Left ventricle myocardium superior (tissue), 1 donor: ENCODE results near the gene ZNF587B. TPM values are rescaled to one million over a fixed set of nuclear protein-coding genes. Genes with fewer than 3 reads are reported as not detected.
"Not testable (repeated sequence)": the region's sequence is repeated elsewhere in the genome, so short reads cannot be mapped to it uniquely, and the experiment has no call there.

Source experiments
- ATAC-seq: fragments of 200-7000 bp; cut with Tn5 transposase; one replicate; pipeline ENCODE4 v1.9.1; 2020; ENCODE audit warnings: mild to moderate bottlenecking, moderate library complexity
- DNase-seq: peaks from one replicate; pipeline ENCODE4 v3.0.0-alpha.2; 2020
- intact Hi-C: fragments of 100-400 bp; cut with micrococcal nuclease; formaldehyde crosslinking; loops from one replicate; pipeline ENCODE4 v1.11.0; 2022
- total RNA-seq: library from RNA; stranded (reverse); fragmentation: NEBNext Ultra II Directional; extraction: Animal tissue kit (Norgen Biotek cat#: 25700); gene quantifications from one replicate; pipeline ENCODE4 v1.2.1, GENCODE V29; 2021
- donor health status: DM: no; HTN: yes; CAD: no; lungs with severe emphysema.

ZNF587B gene
- total RNA-seq, 1 donor from 2014 or later, result 5.6 TPM

- intact Hi-C loops, result no loop called here
- ATAC-seq (no peak), DNase-seq (no peak)
These were observed 13.4 kb upstream of the ZNF587B start for GRCh38 chr19:57816652-57817051.

- ATAC-seq (no peak), DNase-seq (no peak)
- intact Hi-C loops, result no loop called here
These were observed 12.1 kb upstream of the ZNF587B start for GRCh38 chr19:57817976-57818375.

- intact Hi-C loops, result no loop called here
- ATAC-seq, result no peak
These were observed 11.7 kb upstream of the ZNF587B start for GRCh38 chr19:57818378-57818777.

GRCh38 chr19:57819475-57820148 lies 10.5 kb upstream of the ZNF587B start:
- peak; percentile 85 for ATAC-seq
- peak; percentile 82 for DNase-seq
- intact Hi-C loops, result no loop called here

More at GRCh38 chr19:57818378-57818777, 11.7 kb upstream of the ZNF587B start:
- DNase-seq, result no peak

- ATAC-seq (no peak), DNase-seq (no peak)
- intact Hi-C loops, result no loop called here
These were observed 9.5 kb upstream of the ZNF587B start for GRCh38 chr19:57820599-57820998.

GRCh38 chr19:57821095-57821494 lies 9.0 kb upstream of the ZNF587B start:
- DNase-seq, intact Hi-C loops, ATAC-seq: not testable (repeated sequence)

GRCh38 chr19:57821501-57821900 lies 8.6 kb upstream of the ZNF587B start:
- DNase-seq, intact Hi-C loops, ATAC-seq: not testable (repeated sequence)

- DNase-seq, ATAC-seq, intact Hi-C loops: not testable (repeated sequence)
These were observed 6.9 kb upstream of the ZNF587B start for GRCh38 chr19:57823155-57823554.

GRCh38 chr19:57823608-57824007 lies 6.5 kb upstream of the ZNF587B start:
- intact Hi-C loops, ATAC-seq, DNase-seq: not testable (repeated sequence)

- no peak for ATAC-seq
These were observed 4.6 kb upstream of the ZNF587B start for GRCh38 chr19:57825511-57825910.

GRCh38 chr19:57829316-57829715 lies 783 bp upstream of the ZNF587B start:
- ATAC-seq (peak; percentile 38), DNase-seq (no peak)
- intact Hi-C loops, result no loop called here

More at GRCh38 chr19:57825511-57825910, 4.6 kb upstream of the ZNF587B start:
- intact Hi-C loops, result no loop called here
- DNase-seq, result no peak

- DNase-seq, intact Hi-C loops, ATAC-seq: not testable (repeated sequence)
These were observed 6.9 kb downstream of the ZNF587B start for GRCh38 chr19:57836991-57837390.

- intact Hi-C loops, ATAC-seq, DNase-seq: not testable (repeated sequence)
These were observed 8.6 kb downstream of the ZNF587B start for GRCh38 chr19:57838622-57839191.

- intact Hi-C loops, result no loop called here
These were observed 11.1 kb downstream of the ZNF587B start for GRCh38 chr19:57841122-57841763.

GRCh38 chr19:57847164-57847563 lies 17.1 kb downstream of the ZNF587B start:
- ATAC-seq, intact Hi-C loops: not testable (repeated sequence)

More at GRCh38 chr19:57841122-57841763, 11.1 kb downstream of the ZNF587B start:
- DNase-seq, result no peak
- ATAC-seq, result no peak

GRCh38 chr19:57849162-57849665 lies 19.1 kb downstream of the ZNF587B start:
- peak; percentile 35 for ATAC-seq
- intact Hi-C loops, DNase-seq: not testable (repeated sequence)

More at GRCh38 chr19:57847164-57847563, 17.1 kb downstream of the ZNF587B start:
- DNase-seq, result not testable (repeated sequence)

GRCh38 chr19:57849666-57850473 lies 19.8 kb downstream of the ZNF587B start, which contains the start of gene ZNF587:
Gene ZNF587 (plus strand): TSS chr19:57849859. CDS start chr19:57850039, 180 bp downstream.
- intact Hi-C loops, result not testable (repeated sequence)
- peak; percentile 71 for DNase-seq
- ATAC-seq, result peak; percentile 96

GRCh38 chr19:57850553-57851017 lies 20.5 kb downstream of the ZNF587B start:
- no peak for ATAC-seq
- intact Hi-C loops, result no loop called here
- DNase-seq, result no peak
